NCI-H748 (cell line): ENCODE data around the gene UBE3C.
"Not testable (repeated sequence)": the region's sequence is repeated elsewhere in the genome, so short reads cannot be mapped to it uniquely, and the experiment has no call there.

Source experiments
- DNase-seq: peaks from one replicate; lab custom pipeline; 2025; ENCODE audit not compliant: unreplicated experiment; lab: John Stamatoyannopoulos, UW

Gene UBE3C

DNA sequence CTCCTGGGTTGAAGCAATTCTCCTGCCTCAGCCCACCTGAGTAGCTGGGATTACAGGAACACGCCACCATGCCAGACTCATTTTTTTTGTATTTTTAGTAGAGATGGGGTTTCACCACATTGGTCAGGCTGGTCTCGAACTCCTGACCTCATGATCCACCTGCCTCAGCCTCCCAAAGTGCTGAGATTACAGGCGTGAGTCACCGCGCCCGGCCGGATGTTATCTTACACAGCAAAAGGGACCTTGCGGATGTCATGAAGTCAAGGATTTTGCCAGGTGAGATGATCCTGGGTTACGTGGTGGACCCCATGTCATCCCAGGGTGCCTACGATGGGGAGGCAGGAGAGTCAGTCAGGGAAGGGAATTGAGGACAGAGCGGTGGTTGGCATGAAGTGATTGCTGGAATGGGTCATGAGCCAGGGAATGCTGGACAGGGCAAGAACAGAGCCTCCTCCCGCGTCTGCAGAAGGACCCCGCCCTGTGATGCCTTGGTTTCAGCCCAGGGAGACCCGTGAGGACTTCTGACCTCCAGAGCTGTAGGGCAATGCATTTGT, 8.7 kb upstream of the UBE3C start:
- no peak for DNase-seq

GRCh38 chr7:157130849-157131248, 7.9 kb upstream of the UBE3C start:
- DNase-seq = not testable (repeated sequence)

DNA sequence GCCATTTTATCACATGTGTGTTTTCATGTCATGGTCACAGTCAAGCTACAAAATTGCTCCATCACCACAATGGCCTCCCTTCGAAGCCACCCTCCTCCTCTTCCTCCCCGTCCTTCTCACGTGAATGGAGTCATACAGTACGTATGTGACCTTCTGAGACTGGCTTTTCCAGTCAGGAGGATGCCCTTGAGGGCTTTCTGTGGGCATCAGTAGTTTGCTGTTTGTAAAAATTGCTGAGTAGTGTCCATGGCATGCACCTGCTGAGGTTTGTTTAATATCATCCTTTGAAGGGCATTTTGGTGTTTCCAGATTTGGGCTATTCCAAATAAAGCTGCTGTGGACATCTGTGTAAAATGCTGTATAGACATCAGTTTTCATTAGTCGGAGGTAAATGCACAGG, 5.9 kb upstream of the UBE3C start:
- DNase-seq = no peak

DNA sequence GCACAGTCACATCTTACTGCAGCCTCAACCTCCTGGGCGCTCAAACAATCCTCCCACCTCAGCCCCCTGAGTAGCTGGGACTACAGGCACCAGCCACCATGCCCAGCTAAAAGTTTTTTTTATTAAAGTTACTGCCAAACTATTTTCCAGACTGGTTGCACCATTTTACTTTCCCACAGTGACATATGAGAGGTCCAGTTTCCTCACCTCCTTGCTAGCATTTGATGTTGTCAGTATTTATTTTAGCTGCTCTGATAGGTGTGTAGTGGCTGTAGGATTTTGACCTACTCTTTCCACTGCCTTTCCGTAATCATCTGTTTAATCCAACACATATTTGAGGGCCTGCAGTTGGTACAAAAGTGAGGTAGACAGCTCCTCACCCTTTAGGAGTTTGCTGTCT, 5.4 kb upstream of the UBE3C start:
- DNase-seq = no peak

DNA sequence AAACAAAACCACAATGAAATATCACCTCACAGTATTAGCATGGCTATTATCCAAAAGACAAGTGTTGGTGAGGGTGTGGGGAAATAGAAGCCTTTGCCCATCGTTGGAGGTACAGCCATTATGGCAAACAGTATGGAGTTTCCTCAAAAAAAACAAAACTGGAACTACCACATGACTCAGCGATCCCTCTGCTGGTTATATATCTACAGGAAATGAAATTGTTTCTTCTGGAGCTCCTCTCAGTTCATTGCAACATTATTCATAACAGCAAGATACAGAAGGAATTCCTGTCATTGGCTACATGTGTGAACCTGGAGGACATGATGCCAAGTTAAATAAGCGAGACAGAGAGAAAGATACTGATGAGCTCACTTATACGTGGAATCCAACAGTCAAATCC, 2.4 kb upstream of the UBE3C start:
- peak; percentile 48 for DNase-seq

- no peak for DNase-seq
These were observed 664 bp upstream of the UBE3C start for GRCh38 chr7:157138101-157138423.

DNA sequence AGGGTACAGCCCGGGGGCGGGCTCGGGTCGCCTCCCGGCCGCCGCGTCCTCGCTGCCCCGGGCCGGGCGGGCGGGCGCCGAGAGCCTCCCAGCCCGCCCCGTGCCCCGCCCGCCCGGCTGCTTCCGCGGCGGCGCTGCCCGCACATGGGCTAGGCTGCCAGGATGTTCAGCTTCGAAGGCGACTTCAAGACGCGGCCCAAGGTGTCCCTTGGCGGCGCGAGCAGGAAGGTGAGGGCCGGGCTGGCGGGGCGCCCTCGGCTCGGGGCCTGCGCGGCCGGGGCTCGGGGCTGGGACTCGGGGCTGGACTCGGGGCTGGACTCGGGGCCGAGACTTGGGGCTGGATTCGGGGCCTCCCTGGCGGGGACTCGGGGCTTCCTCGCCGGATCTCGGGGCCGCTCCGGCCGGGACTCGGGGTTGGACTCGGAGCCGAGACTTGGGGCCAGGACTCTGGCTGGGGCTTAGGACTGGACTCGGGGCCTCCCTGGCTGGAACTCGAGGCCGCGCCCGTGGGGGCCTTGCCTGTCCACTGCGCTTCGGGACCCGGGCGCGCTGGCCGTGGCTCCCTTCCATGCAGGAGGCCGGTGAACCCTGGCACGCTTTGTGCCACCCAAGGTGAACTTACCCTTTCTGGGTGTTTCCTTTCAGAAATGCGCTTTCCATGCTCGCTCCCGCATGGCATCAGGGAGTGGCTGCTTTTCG, 534 bp downstream of the UBE3C start:
- DNase-seq = peak; percentile 48

- no peak for DNase-seq
These were observed 1.2 kb downstream of the UBE3C start for GRCh38 chr7:157139810-157140510.

GRCh38 chr7:157140511-157140905, 1.8 kb downstream of the UBE3C start:
- no peak for DNase-seq

DNA sequence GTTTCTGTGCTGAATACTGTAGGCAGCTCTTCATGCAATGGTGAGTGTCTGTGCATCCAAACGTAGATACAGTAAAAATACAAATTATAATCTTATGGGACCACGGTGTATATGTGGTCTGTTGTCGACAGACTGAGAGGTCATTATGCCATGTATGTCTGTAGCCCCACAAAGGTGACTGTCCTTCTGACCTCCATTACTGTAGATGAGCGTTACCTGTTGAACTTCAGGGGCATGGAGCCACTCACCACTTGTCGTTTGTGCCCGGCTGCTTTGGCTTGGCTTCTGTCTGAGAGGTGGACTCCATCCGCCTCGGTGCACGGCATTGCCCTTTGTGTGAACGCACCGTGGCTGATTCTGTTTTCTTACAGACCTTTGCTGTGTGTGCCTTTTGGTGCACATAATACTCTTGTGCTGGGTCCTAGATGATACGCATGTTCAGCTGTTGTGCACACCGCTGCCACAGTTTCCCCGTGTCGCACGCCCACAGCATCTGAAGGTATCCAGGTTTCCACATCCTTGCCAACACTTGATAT, 2.9 kb downstream of the UBE3C start:
- no peak for DNase-seq

DNA sequence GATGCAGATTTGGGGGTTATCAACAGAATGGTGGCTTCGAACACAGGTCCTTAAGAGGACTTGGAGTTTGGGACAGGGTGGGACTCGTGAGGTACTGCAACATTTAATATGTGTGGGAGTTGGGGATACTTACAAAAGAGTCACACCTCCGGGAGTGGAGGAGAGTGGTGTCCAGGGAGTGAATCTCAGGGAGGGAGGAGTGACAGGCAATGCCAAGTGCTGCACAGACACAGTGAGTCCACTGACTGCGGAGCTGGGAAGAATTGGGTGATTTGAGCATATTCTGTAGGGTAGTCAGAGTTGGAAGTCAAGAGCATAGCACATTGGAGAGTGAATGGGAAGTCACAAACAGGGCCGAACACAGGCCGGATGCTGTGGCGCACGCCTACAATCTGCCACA, 5.1 kb downstream of the UBE3C start:
- no peak for DNase-seq

DNA sequence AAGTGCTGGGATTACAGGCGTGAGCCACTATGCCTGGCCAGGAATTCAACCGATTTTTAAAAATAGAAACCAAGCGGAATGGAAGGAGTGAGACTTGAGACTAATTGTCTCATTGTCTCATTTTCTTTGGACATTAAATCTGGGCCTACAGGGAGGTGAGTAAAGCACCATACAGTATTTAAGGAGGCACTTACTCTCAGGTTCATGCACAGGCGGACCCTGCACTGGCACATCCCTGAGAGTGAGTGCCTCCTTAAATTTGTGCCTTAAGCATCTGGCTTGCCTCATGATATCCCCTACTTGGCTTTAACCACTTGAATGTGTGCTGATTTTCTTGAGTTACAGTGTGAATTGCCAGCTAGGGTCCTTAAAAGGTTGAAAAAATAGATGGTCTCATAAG, 10.6 kb downstream of the UBE3C start:
- DNase-seq = no peak

DNA sequence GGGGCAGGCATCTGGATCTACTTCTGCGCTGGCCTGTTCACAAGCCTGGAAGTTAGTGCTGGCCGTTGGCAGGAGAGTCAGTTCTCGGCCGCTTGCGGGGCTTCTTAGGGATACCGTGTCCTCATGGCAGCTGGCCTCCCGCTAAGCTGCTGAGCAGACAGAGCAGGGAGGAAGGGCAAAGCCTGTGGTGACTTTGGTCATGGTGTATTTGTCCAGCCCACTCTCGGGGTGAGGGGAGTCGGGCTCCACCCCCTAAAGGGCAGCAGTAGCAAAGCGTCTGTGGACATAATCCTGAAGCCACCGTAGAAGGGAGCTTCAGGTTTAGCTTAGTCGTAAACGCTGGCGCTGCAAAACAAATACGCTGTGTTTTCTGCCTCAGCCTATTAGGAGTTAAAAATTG, 12.2 kb downstream of the UBE3C start:
- peak; percentile 32 for DNase-seq

DNA sequence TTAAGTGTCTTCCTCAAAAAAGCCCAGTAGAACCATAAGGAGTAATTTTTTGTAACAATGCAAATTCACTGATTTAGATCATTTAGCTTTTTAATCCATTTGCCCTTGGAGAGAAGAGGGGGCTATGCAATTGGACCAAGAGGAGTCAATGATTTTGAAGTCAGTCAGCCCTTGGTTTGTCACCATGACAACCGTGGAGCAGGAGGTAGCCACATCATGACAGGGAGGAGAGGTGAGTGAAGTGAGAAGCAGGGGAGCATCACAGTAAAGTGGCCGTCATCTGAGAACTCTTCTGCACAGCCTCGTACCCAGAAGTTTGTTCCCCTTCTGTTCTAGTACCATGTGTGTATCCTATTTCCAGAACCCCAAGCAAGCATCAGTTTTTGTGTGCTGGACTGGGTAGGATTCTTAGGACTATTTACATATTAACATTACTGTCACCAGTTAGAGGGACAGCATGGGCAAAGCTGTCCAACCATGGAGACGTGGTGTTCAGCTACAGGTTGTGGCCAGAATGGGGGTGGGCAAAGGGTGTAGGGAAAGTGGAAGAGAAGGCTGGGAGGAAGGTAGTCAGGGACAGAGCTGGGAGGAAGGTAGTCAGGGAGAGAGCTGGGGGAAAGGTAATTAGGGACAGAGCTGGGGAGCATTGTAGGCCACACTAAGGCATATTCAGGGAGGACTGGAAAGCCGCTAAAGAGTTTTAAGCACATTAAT, 13.1 kb downstream of the UBE3C start:
- DNase-seq = peak; percentile 13

DNA sequence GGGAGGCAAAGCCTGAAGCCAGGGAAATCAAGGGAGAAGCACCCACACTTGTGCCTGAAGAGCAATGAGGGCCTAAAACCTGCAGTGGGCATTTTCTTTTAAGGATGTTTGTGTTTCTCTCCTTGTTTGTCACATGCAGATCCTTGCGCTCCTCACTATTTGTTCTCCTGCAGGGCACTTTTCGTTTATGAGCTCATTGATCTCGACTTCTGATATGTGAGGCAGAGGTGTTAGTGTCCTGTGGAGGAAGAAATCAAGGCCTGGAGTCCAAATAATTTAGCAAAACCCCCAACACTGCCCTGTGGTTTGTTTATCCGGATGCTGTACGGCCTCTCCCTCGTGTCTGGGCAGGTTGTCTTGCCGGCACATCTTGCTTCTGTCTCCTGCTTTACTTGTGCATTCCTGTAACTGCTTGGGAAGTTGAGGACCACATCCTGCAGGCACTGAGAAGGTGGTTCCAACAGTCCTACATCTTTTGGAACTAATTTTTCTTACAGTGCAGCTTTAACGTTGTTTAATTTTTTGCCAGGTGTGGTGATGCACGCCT, 13.7 kb downstream of the UBE3C start:
- DNase-seq = no peak

DNA sequence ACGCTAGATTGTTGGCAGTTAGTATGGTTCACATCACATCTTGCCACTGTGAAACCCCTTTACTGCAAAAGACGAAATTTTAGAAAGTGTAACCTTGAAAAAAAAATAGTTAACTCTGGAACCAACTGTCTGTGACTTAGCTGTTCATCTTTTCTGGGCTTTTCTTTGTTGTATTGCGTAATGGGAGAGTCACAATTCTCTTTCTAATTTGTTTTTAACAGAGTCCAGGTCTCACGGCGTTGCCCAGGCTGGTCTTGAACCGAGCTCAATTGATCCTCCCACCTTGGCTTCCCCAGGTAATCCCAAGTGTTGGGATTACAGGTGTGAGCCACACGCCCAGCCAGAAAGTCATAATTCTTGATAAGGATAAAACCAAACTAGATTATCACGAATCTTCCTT, 14.5 kb downstream of the UBE3C start:
- DNase-seq = no peak

DNA sequence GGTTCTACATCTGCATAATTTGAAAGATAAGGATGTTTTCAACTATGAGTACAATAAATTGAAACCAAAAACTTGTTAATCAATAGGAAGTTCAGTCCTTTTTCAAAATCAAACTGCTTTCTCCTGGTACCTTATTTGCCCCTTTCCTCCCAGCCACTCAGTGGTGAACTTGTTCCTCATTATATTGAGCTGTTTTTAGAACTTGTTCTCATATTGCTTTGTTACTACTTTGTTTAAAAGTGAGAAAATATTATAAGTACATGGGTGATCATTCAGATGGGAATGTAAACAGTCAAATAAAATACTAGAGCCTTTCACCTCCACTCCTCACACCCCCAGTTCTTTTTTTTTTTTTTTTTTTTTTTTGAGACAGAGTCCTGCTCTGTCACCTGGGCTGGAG, 17.2 kb downstream of the UBE3C start:
- no peak for DNase-seq

DNA sequence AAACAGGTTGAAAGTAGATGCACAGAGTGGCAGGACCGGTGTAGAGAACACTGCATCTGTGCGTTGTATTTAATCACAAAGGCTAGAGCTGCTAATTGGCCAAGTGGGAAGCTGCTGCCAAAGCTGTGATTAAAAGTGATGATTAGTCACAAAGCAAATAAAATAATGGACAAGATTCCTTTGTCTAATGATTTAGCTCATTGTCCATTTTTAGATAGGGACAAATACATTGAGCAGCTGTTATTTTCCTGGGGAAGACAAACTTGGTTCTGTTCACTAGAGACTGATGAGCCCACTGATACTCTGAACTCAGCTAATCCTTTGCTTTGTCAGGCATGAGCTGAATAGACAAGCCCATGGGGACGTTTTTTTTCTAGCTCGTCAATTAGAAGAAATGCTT, 19.7 kb downstream of the UBE3C start:
- DNase-seq = peak; percentile 51

DNA sequence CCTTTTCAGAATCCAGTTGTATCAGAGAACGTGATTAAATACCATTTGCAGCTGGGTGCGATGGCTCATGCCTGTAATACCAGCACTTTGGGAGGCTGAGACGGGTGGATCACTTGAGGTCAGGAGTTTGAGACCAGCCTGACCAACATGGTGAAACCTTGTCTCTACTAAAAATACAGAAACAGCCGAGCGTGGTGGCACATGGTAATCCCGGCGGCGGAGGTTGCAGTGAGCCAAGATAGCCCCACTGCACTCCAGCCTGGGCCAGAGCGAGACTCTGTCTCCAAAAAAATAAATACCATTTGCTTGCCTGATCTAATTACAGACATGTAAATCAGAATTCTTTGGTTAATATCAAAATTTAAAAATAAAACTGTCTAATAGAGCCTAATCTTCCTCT, 20.8 kb downstream of the UBE3C start:
- not testable (repeated sequence) for DNase-seq

DNA sequence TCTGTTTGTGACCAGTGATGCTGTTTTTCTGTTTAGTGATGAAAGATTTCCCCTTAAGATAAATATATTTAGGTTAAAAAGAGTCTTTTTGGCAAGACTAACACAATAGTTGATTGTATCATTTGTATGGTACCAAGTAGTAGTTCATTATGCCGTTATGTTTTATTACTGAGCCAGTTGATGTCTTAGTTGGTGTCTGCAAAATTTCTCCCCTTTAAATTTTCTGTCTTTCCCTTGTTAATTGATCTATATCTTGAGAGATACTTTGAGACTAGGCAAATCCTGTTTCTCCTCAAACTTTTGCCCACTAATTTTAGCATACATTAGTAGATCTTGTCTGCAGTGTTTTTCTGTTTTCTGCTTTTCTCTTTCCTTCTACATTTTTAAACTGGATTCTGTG, 21.7 kb downstream of the UBE3C start:
- DNase-seq = no peak

- no peak for DNase-seq
These were observed 27.3 kb downstream of the UBE3C start for GRCh38 chr7:157165987-157166386.

DNA sequence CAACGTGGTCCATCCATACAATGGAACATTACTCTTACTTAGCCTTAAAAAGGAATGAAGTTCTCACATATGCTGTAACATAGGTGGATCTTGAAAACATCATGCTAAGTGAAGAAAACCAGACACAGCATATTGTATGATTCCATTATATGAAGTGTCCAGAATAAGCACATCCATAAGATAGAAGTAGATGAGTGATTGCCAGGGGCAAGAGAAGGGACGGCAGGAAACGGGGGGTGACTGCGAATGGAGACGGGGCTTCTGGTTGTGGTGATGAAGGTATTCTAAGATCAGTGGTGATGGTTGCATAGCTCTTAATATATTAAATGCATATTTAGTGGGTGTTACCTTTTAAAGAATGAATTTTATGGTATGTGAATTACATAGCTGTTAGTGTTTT, 29.8 kb downstream of the UBE3C start:
- DNase-seq = no peak
